Measurements from ENCODE around the gene SLC27A6. TPM values are rescaled to one million over a fixed set of nuclear protein-coding genes. Genes with fewer than 3 reads are reported as not detected.

Gene SLC27A6
- total RNA-seq, 1 donor from 2014 or later: 0.39 TPM

GRCh38 chr5:129073111-129073510, 107.8 kb downstream of the SLC27A6 start:
- no peak overlapping the region for H3K4me3 ChIP-seq (ENCODE audit: insufficient read depth, low read depth, low read length)
- no peak overlapping the region for H2AFZ ChIP-seq (ENCODE audit: low read depth, low read length)
- H3K27ac Mint-ChIP-seq (ENCODE audit: unreplicated experiment): no peak overlapping the region
- TF ChIP-seq, protein P1, sequence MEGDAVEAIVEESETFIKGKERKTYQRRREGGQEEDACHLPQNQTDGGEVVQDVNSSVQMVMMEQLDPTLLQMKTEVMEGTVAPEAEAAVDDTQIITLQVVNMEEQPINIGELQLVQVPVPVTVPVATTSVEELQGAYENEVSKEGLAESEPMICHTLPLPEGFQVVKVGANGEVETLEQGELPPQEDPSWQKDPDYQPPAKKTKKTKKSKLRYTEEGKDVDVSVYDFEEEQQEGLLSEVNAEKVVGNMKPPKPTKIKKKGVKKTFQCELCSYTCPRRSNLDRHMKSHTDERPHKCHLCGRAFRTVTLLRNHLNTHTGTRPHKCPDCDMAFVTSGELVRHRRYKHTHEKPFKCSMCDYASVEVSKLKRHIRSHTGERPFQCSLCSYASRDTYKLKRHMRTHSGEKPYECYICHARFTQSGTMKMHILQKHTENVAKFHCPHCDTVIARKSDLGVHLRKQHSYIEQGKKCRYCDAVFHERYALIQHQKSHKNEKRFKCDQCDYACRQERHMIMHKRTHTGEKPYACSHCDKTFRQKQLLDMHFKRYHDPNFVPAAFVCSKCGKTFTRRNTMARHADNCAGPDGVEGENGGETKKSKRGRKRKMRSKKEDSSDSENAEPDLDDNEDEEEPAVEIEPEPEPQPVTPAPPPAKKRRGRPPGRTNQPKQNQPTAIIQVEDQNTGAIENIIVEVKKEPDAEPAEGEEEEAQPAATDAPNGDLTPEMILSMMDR (IDR thresholded peaks at IDR 0.05; ENCODE audit: insufficient read depth, low read depth, low read length): no peak
- no peak for TF ChIP-seq EZH2 (IDR thresholded peaks at IDR 0.05; ENCODE audit: insufficient read depth, low read length)
- H3K36me3 Mint-ChIP-seq (ENCODE audit: low read depth, unreplicated experiment): no peaks in the 10 kb centered on the region
- H3K79me2 ChIP-seq (ENCODE audit: insufficient read depth, low read length): no peaks in the 10 kb centered on the region
- H3K4me3 Mint-ChIP-seq (ENCODE audit: unreplicated experiment): no peak overlapping the region
- no peak overlapping the region for H3K27ac ChIP-seq (ENCODE audit: low read depth, low read length)
- no peaks in the 10 kb centered on the region for H3K4me1 ChIP-seq (ENCODE audit: insufficient read depth, low read length)
- no peaks in the 10 kb centered on the region for H3K27me3 Mint-ChIP-seq (ENCODE audit: low read depth, unreplicated experiment)
- no peaks in the 10 kb centered on the region for H3K27me3 ChIP-seq (ENCODE audit: insufficient read depth, low read length)
- FAIRE-seq (no peak), DNase-seq (ENCODE audit: low read depth) (no peak)
- H3K9me3 ChIP-seq (ENCODE audit: insufficient read depth, low read depth, low read length): no peaks in the 10 kb centered on the region
- no peaks in the 10 kb centered on the region for H3K4me1 Mint-ChIP-seq (ENCODE audit: low read depth, unreplicated experiment)
- no peaks in the 10 kb centered on the region for H4K20me1 ChIP-seq (ENCODE audit: insufficient read depth, low read length)
- H3K36me3 ChIP-seq (ENCODE audit: insufficient read depth, low read length): no peaks in the 10 kb centered on the region
- no peaks in the 10 kb centered on the region for H3K9me3 Mint-ChIP-seq (ENCODE audit: unreplicated experiment)
- H3K4me2 ChIP-seq (ENCODE audit: low read length): no peak overlapping the region
- no peak overlapping the region for H3K9ac ChIP-seq (ENCODE audit: low read length)

- Histone ChIP-seq H3K4me1 (ENCODE audit: insufficient read depth, low read length) (no peaks in the 10 kb centered on the region), H3K9me3 (ENCODE audit: insufficient read depth, low read depth, low read length) (no peaks in the 10 kb centered on the region), H3K27me3 (ENCODE audit: insufficient read depth, low read length) (no peaks in the 10 kb centered on the region), H3K4me2 (ENCODE audit: low read length) (no peak overlapping the region), H3K9ac (ENCODE audit: low read length) (no peak overlapping the region), H2AFZ (ENCODE audit: low read depth, low read length) (no peak overlapping the region), H3K27ac (ENCODE audit: low read depth, low read length) (no peak overlapping the region), H3K36me3 (ENCODE audit: insufficient read depth, low read length) (no peaks in the 10 kb centered on the region), H3K4me3 (ENCODE audit: insufficient read depth, low read depth, low read length) (no peak overlapping the region), H3K79me2 (ENCODE audit: insufficient read depth, low read length) (no peaks in the 10 kb centered on the region), H4K20me1 (ENCODE audit: insufficient read depth, low read length) (no peaks in the 10 kb centered on the region)
- TF ChIP-seq, protein P1 (IDR thresholded peaks at IDR 0.05; ENCODE audit: insufficient read depth, low read depth, low read length): no peak
- no peak for TF ChIP-seq EZH2 (IDR thresholded peaks at IDR 0.05; ENCODE audit: insufficient read depth, low read length)
- Mint-ChIP-seq H3K4me3 (ENCODE audit: unreplicated experiment) (no peak overlapping the region), H3K27ac (ENCODE audit: unreplicated experiment) (no peak overlapping the region), H3K4me1 (ENCODE audit: low read depth, unreplicated experiment) (no peaks in the 10 kb centered on the region), H3K36me3 (ENCODE audit: low read depth, unreplicated experiment) (no peaks in the 10 kb centered on the region), H3K9me3 (ENCODE audit: unreplicated experiment) (no peaks in the 10 kb centered on the region), H3K27me3 (ENCODE audit: low read depth, unreplicated experiment) (no peaks in the 10 kb centered on the region)
- DNase-seq (ENCODE audit: low read depth): no peak
- no peak for FAIRE-seq
Measured at GRCh38 chr5:129074903-129075302, 109.6 kb downstream of the SLC27A6 start.

GRCh38 chr5:129077433-129078075, 112.3 kb downstream of the SLC27A6 start:
- no peak overlapping the region for H3K4me3 ChIP-seq (ENCODE audit: insufficient read depth, low read depth, low read length)

More at GRCh38 chr5:129077433-129078075, 112.3 kb downstream of the SLC27A6 start:
- Mint-ChIP-seq H3K36me3 (ENCODE audit: low read depth, unreplicated experiment) (no peaks in the 10 kb centered on the region), H3K4me1 (ENCODE audit: low read depth, unreplicated experiment) (no peaks in the 10 kb centered on the region), H3K9me3 (ENCODE audit: unreplicated experiment) (no peaks in the 10 kb centered on the region), H3K27me3 (ENCODE audit: low read depth, unreplicated experiment) (no peaks in the 10 kb centered on the region), H3K4me3 (ENCODE audit: unreplicated experiment) (no peak overlapping the region), H3K27ac (ENCODE audit: unreplicated experiment) (no peak overlapping the region)
- H3K4me2 ChIP-seq (ENCODE audit: low read length): no peak overlapping the region
- no peaks in the 10 kb centered on the region for H3K36me3 ChIP-seq (ENCODE audit: insufficient read depth, low read length)
- H2AFZ ChIP-seq (ENCODE audit: low read depth, low read length): no peak overlapping the region
- H3K9me3 ChIP-seq (ENCODE audit: insufficient read depth, low read depth, low read length): no peaks in the 10 kb centered on the region
- no peaks in the 10 kb centered on the region for H3K4me1 ChIP-seq (ENCODE audit: insufficient read depth, low read length)
- H3K79me2 ChIP-seq (ENCODE audit: insufficient read depth, low read length): no peaks in the 10 kb centered on the region
- no peaks in the 10 kb centered on the region for H3K27me3 ChIP-seq (ENCODE audit: insufficient read depth, low read length)
- DNase-seq (ENCODE audit: low read depth) (no peak), FAIRE-seq (no peak)
- no peaks in the 10 kb centered on the region for H4K20me1 ChIP-seq (ENCODE audit: insufficient read depth, low read length)
- TF ChIP-seq, protein P1 (IDR thresholded peaks at IDR 0.05; ENCODE audit: insufficient read depth, low read depth, low read length): no peak
- no peak for TF ChIP-seq EZH2 (IDR thresholded peaks at IDR 0.05; ENCODE audit: insufficient read depth, low read length)
- no peak overlapping the region for H3K27ac ChIP-seq (ENCODE audit: low read depth, low read length)
- no peak overlapping the region for H3K9ac ChIP-seq (ENCODE audit: low read length)

All from astrocyte (in vitro differentiated cells and primary cell).